HEK293T (cell line): ENCODE data around the gene EFHC1.

Experiments
- CTCF ChIA-PET: fragments of 350-600 bp; formaldehyde crosslinking; extraction: SDS; loops from one replicate; lab custom pipeline; 2021; ENCODE audit warnings: antibody characterized with exemption, inconsistent platforms; lab: Yijun Ruan, JAX
- POLR2A ChIA-PET: fragments of 350-600 bp; formaldehyde crosslinking; extraction: SDS; loops from one replicate; lab custom pipeline; 2020; ENCODE audit warnings: antibody characterized with exemption, inconsistent platforms; lab: Yijun Ruan, JAX
- DNase-seq: peaks from one replicate; pipeline ENCODE4 v3.0.0; 2012; ENCODE audit warnings: mixed read lengths; ENCODE audit errors: extremely low spot score
- ARNT ChIP-seq: fragments of 450-650 bp; IDR thresholded peaks from 2 replicates; pipeline ENCODE4 v1.6.1; 2017; ENCODE audit warnings: mild to moderate bottlenecking
- BHLHE40 ChIP-seq: fragments of 450-650 bp; IDR thresholded peaks from 2 replicates; pipeline ENCODE4 v1.6.1; 2016; ENCODE audit warnings: mild to moderate bottlenecking, moderate library complexity, borderline replicate concordance
- CTBP1 ChIP-seq: fragments of 450-650 bp; IDR thresholded peaks from 2 replicates; pipeline ENCODE4 v1.6.1; 2016; ENCODE audit warnings: borderline replicate concordance
- ELF4 ChIP-seq: fragments of 450-650 bp; IDR thresholded peaks from 2 replicates; pipeline ENCODE4 v1.6.1; 2017; ENCODE audit warnings: antibody characterized with exemption
- FOXA1 ChIP-seq: fragments of 450-650 bp; IDR thresholded peaks from 2 replicates; pipeline ENCODE4 v1.6.1; 2016; ENCODE audit warnings: mild to moderate bottlenecking
- FOXK2 ChIP-seq: fragments of 450-650 bp; IDR thresholded peaks from 2 replicates; pipeline ENCODE4 v1.6.1; 2016; ENCODE audit warnings: mild to moderate bottlenecking
- FOXM1 ChIP-seq: fragments of 450-650 bp; IDR thresholded peaks from 2 replicates; pipeline ENCODE4 v1.6.1; 2017; ENCODE audit warnings: mild to moderate bottlenecking, borderline replicate concordance
- HDGF ChIP-seq: fragments of 450-650 bp; IDR thresholded peaks from 2 replicates; pipeline ENCODE4 v1.6.1; 2017; ENCODE audit warnings: antibody characterized with exemption, borderline replicate concordance
- L3MBTL2 ChIP-seq: fragments of 450-650 bp; conservative IDR thresholded peaks from 2 replicates; pipeline ENCODE4 v1.6.1; 2016; ENCODE audit warnings: mild to moderate bottlenecking
- LEF1 ChIP-seq: fragments of 450-650 bp; IDR thresholded peaks from 2 replicates; pipeline ENCODE4 v1.6.1; 2017; ENCODE audit warnings: mild to moderate bottlenecking, borderline replicate concordance
- NFRKB ChIP-seq: fragments of 450-650 bp; IDR thresholded peaks from 2 replicates; pipeline ENCODE4 v1.6.1; 2016; ENCODE audit warnings: mild to moderate bottlenecking, moderate library complexity
- PKNOX1 ChIP-seq: fragments of 450-650 bp; IDR thresholded peaks from 2 replicates; pipeline ENCODE4 v1.6.1; 2016
- SP1 ChIP-seq: fragments of 450-650 bp; IDR thresholded peaks from 2 replicates; pipeline ENCODE4 v1.6.1; 2017
- SUZ12 ChIP-seq: fragments of 450-650 bp; IDR thresholded peaks from 2 replicates; pipeline ENCODE4 v1.6.1; 2016; ENCODE audit warnings: mild to moderate bottlenecking
- TARDBP ChIP-seq: fragments of 450-650 bp; IDR thresholded peaks from 2 replicates; pipeline ENCODE4 v1.6.1; 2016
- ZNF384 ChIP-seq: fragments of 450-650 bp; IDR thresholded peaks from 2 replicates; pipeline ENCODE4 v1.6.1; 2016

EFHC1 gene

GRCh38 chr6:52539607-52540006, 119.5 kb downstream of the EFHC1 start:
- CTCF ChIA-PET = no interaction called here
- POLR2A ChIA-PET = no interaction called here

GRCh38 chr6:52540286-52540902, 120.3 kb downstream of the EFHC1 start:
- no peak for DNase-seq
- TF ChIP-seq BHLHE40 (no peak), SUZ12 (no peak), HDGF (no peak), ZNF384 (no peak), PKNOX1 (no peak), SP1 (no peak), ARNT (no peak), L3MBTL2 (no peak), FOXM1 (no peak), NFRKB (no peak)
- CTCF ChIA-PET = no interaction called here
- POLR2A ChIA-PET = no interaction called here

More at GRCh38 chr6:52539607-52540006, 119.5 kb downstream of the EFHC1 start:
- TF ChIP-seq CTBP1 (no peak), ZNF384 (no peak), FOXA1 (no peak), L3MBTL2 (no peak), LEF1 (no peak), SP1 (no peak), HDGF (no peak), BHLHE40 (no peak), ARNT (no peak), PKNOX1 (no peak), TARDBP (no peak), FOXK2 (no peak), ELF4 (no peak), NFRKB (no peak), SUZ12 (no peak), FOXM1 (no peak)
- DNase-seq = no peak

GRCh38 chr6:52541135-52541534, 121.0 kb downstream of the EFHC1 start:
- ChIA-PET CTCF (no interaction called here), POLR2A (no interaction called here)
- TF ChIP-seq LEF1 (no peak), FOXA1 (no peak), TARDBP (no peak), FOXM1 (no peak), ARNT (no peak), BHLHE40 (no peak), CTBP1 (no peak), FOXK2 (no peak), ELF4 (no peak), L3MBTL2 (no peak), PKNOX1 (no peak)
- DNase-seq = no peak

GRCh38 chr6:52543262-52543661, 123.1 kb downstream of the EFHC1 start:
- ChIA-PET POLR2A (no interaction called here), CTCF (no interaction called here)
- DNase-seq = no peak
- TF ChIP-seq FOXK2 (no peak), PKNOX1 (no peak), LEF1 (no peak), NFRKB (no peak), FOXM1 (no peak), SUZ12 (no peak), ZNF384 (no peak), SP1 (no peak), BHLHE40 (no peak)

GRCh38 chr6:52543729-52544601, 123.8 kb downstream of the EFHC1 start:
- POLR2A ChIA-PET = no interaction called here
- DNase-seq = no peak
- CTCF ChIA-PET = no interaction called here
- TF ChIP-seq LEF1 (no peak), TARDBP (no peak), SUZ12 (no peak), ARNT (no peak), CTBP1 (no peak), FOXK2 (no peak), ZNF384 (no peak), ELF4 (no peak), PKNOX1 (no peak), SP1 (no peak), HDGF (no peak), FOXA1 (no peak), BHLHE40 (no peak), L3MBTL2 (no peak), FOXM1 (no peak), NFRKB (no peak)
